Subcutaneous adipose tissue (tissue), 4 donors: Measurements from ENCODE around the gene YPEL4. TPM values are rescaled to one million over a fixed set of nuclear protein-coding genes. Genes with fewer than 3 reads are reported as not detected.

Source experiments
- CTCF ChIP-seq: fragments of 450-650 bp; IDR thresholded peaks from one replicate; pipeline ENCODE4 v1.5.1; 2016; ENCODE audit warnings: low read depth, mild to moderate bottlenecking, control low read depth, antibody characterized with exemption, moderate library complexity
- total RNA-seq, 4 donors: library from RNA; depleted of rRNA; stranded (reverse); fragments of >200 nt; gene quantifications; one replicate each; pipeline ENCODE4 v1.1.0, GENCODE V29; 2016

YPEL4 gene
- total RNA-seq, 4 donors from 2014 or later: 0.33 to 4.1 (median 2.2) TPM

GRCh38 chr11:57605028-57605420, 44.7 kb downstream of the YPEL4 start:
- TF ChIP-seq CTCF: no peak

- no peak for TF ChIP-seq CTCF
Observed at GRCh38 chr11:57604296-57605027, 45.2 kb downstream of the YPEL4 start.

DNA sequence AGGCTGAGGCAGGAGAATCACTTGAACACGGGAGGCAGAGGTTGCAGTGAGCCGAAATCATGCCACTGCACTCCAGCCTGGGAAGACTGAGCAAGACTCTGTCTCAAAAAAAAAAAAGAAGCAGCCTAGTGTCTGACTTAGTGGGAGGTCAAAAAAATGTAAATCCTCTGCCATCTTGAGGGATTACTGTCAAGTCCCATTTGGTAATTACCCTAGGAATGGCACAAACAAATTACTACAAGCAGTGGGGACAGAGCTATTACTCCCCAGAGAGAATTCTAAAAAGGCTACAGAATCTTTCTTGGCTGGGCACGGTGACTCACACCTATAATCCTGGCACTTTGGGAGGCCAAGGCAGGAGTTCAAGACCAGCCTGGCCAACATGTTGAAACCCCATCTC, 48.4 kb downstream of the YPEL4 start:
- no peak for TF ChIP-seq CTCF

DNA sequence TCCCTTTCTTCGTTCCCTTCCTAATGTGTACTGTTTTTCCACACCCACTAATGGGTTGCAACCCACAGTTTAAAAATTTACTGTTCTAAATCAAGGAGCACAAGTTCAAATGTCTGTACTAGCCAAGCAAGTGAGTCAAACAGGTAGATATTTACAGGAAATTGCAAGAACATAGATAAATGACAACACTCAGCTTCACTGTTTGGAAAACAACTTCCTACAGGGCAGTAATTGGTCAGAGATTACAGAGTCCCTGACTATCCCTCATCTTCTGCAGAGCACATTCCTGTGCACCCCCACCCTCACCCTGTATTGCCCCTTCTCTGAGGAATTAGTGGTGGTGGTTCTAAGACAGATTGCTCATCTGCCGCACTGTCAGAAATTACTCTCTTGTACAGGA, 50.3 kb downstream of the YPEL4 start:
- TF ChIP-seq CTCF: no peak

DNA sequence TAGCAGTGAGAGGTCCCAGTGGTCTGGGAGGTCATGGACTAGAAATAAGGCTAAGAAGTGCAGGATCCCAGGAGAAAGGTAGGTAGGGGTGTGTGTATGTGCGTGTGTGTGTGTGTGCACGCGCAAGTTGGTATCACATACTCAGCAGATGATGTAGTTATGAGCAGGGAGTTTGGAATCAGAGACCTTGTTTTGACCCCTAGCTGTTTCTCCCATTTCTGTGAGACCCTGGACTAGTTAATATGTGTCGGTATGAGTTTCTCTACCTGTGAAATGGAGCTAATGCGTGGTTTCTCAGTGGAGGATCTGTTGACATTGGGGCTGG, 50.9 kb downstream of the YPEL4 start:
- TF ChIP-seq CTCF: no peak

DNA sequence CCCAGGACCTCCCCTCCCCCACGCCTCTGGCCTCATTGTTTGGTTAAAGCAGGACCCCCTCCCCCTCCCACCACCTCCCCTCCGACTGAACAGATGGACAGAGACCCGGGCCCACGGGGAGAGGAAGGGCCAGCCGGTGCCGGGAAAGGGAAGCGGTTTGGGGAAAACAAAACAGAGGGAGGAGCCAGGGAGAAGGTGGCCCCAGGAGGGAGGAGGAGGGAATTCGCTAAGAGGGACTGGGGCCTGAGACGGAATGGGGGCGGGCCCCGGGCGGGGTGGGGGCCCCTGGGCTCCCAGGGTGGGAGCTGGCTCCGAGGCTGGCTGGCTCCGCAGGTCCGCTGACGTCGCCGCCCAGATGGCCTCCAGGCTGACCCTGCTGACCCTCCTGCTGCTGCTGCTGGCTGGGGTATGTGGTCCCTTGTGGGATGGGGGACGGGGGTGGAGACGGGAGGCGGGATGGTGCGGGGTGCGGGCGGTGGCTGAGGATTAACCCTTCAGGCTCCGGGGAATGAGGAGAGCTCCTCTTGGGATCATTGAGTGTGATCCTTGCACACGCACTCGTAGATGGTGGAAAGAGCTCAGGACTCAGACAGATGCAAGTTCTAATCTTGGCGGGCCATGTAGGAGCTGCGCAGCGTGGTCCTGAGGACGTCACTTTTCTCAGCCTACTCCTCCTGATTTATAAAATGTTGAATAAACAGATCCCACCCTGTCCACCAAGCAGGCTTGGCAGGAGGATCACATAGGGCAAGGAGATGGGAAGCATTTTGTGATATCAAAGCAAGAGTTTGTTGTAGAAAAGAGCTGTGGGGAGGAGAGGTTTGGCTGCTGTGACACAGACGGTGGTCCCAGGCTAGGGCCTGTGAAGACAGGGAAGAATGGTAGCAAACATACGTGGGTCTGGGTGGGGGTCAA, 51.5 kb downstream of the YPEL4 start:
- TF ChIP-seq CTCF: no peak

DNA sequence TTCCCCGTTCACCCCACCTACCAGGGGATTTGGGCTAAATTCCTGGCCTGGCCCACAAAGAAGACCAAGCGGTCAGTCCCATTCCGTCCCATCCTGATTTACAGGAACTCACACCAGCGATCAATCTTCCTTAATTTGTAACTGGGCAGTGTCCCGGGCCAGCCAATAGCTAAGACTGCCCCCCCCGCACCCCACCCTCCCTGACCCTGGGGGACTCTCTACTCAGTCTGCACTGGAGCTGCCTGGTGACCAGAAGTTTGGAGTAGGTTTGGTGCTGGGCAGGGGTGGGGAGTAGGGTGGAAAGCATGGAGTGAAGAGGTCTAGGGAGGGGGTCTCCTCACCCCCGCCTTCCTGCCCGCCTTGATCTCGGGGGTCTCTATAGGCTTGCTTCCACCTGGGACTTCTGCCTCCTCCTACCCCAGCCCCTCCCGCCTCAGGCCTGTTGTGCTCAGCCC, 52.2 kb downstream of the YPEL4 start, which contains the start of gene SERPING1:
SERPING1 (plus strand) TSS at position 225 of the 455 bp plus-strand sequence. CDS start 586 bp downstream, outside the sequence.
- TF ChIP-seq CTCF: no peak
